ENCODE measurements around the gene SLCO6A1.

GRCh38 chr5:102483736-102484135 lies 15.1 kb downstream of the SLCO6A1 start:
- TF ChIP-seq EZH2 (IDR thresholded peaks at IDR 0.05; ENCODE audit: low read length, unreplicated experiment): no peak
- no peak for TF ChIP-seq EZH2phosphoT487 (IDR thresholded peaks at IDR 0.05; ENCODE audit: borderline replicate concordance, low read length)
